Liver (tissue), 9 donors: ENCODE measurements around the gene DSCAML1. TPM values are rescaled to one million over a fixed set of nuclear protein-coding genes. Genes with fewer than 3 reads are reported as not detected.

Experiments used
- DNase-seq: peaks from one replicate; pipeline ENCODE4 v3.0.0-alpha.2; 2017; ENCODE audit warnings: low spot score
- H3K27ac ChIP-seq, 2 donors: one replicate each; pipeline ENCODE4 v1.7.0; 2013; ENCODE audit warnings: inconsistent platforms in 2 of 2, low read length in 2 of 2, control low read depth in 1 of 2, low read depth in 1 of 2, mild to moderate bottlenecking in 1 of 2
- H3K27me3 ChIP-seq, 4 donors: one replicate each; pipeline versions ENCODE4 v1.6.1 to v1.7.0; 2013; ENCODE audit warnings: low read length in 3 of 4, inconsistent platforms in 1 of 4, mild to moderate bottlenecking in 1 of 4, moderate library complexity in 1 of 4; ENCODE audit not compliant: control insufficient read depth in 4 of 4, insufficient read depth in 4 of 4
- H3K36me3 ChIP-seq, 4 donors: one replicate each; pipeline versions ENCODE4 v1.6.1 to v1.7.0; 2013; ENCODE audit warnings: low read length in 3 of 4, mild to moderate bottlenecking in 3 of 4, low read depth in 1 of 4, moderate library complexity in 1 of 4; ENCODE audit not compliant: control insufficient read depth in 4 of 4, insufficient read depth in 3 of 4
- H3K4me1 ChIP-seq, 4 donors: one replicate each; pipeline versions ENCODE4 v1.6.1 to v1.7.0; 2013; ENCODE audit warnings: low read length in 3 of 4, mild to moderate bottlenecking in 3 of 4, moderate library complexity in 1 of 4; ENCODE audit not compliant: control insufficient read depth in 4 of 4, insufficient read depth in 4 of 4
- H3K4me3 ChIP-seq, 3 donors: one replicate each; pipeline versions ENCODE4 v1.6.1 to v1.7.0; 2013; ENCODE audit warnings: low read length in 3 of 3, control low read depth in 1 of 3, low read depth in 1 of 3, mild to moderate bottlenecking in 1 of 3
- H3K9ac ChIP-seq, 2 donors: one replicate each; pipeline ENCODE4 v1.7.0; 2013; ENCODE audit warnings: low read length in 2 of 2, mild to moderate bottlenecking in 2 of 2, moderate library complexity in 2 of 2, control low read depth in 1 of 2, low read depth in 1 of 2
- H3K9me3 ChIP-seq, 4 donors: one replicate each; pipeline versions ENCODE4 v1.6.1 to v1.7.0; 2013; ENCODE audit warnings: low read length in 3 of 4; ENCODE audit not compliant: control insufficient read depth in 4 of 4
- ATF3 ChIP-seq: IDR thresholded peaks from 2 replicates; pipeline ENCODE4 v1.6.1; 2016; ENCODE audit warnings: antibody characterized with exemption
- EGR1 ChIP-seq, 2 donors: IDR thresholded peaks; 2 replicates each; pipeline ENCODE4 v1.6.1; 2016 to 2018; ENCODE audit warnings: antibody characterized with exemption in 2 of 2, low read depth in 2 of 2
- FOXA2 ChIP-seq: IDR thresholded peaks from 2 replicates; pipeline ENCODE4 v1.6.1; 2016; ENCODE audit warnings: antibody characterized with exemption
- GABPA ChIP-seq, 2 donors: IDR thresholded peaks in 1 of 2; conservative IDR thresholded peaks in 1 of 2; 2 replicates each; pipeline ENCODE4 v1.6.1; 2016; ENCODE audit warnings: antibody characterized with exemption in 2 of 2, mild to moderate bottlenecking in 1 of 2, moderate library complexity in 1 of 2
- HNF4A ChIP-seq, 2 donors: conservative IDR thresholded peaks; 2 replicates each; pipeline ENCODE4 v1.6.1; 2016; ENCODE audit warnings: antibody characterized with exemption in 2 of 2, mild to moderate bottlenecking in 2 of 2
- NR2F2 ChIP-seq: IDR thresholded peaks from 2 replicates; pipeline ENCODE4 v1.6.1; 2016; ENCODE audit warnings: antibody characterized with exemption
- REST ChIP-seq: IDR thresholded peaks from 2 replicates; pipeline ENCODE4 v1.6.1; 2016; ENCODE audit warnings: antibody characterized with exemption, mild to moderate bottlenecking
- RXRA ChIP-seq, 2 donors: IDR thresholded peaks; 2 replicates each; pipeline ENCODE4 v1.6.1; 2017 to 2018; ENCODE audit warnings: antibody characterized with exemption in 2 of 2, mild to moderate bottlenecking in 1 of 2
- TAF1 ChIP-seq: conservative IDR thresholded peaks from 2 replicates; pipeline ENCODE4 v1.6.1; 2016; ENCODE audit warnings: antibody characterized with exemption, mild to moderate bottlenecking
- YY1 ChIP-seq: IDR thresholded peaks from 2 replicates; pipeline ENCODE4 v1.6.1; 2016; ENCODE audit warnings: antibody characterized with exemption, mild to moderate bottlenecking
- ZBTB33 ChIP-seq: IDR thresholded peaks from 2 replicates; pipeline ENCODE4 v1.6.1; 2016; ENCODE audit warnings: antibody characterized with exemption
- WGBS: extraction: QIAGEN DNeasy Blood & Tissue Kit; methylation state at CpG from one replicate; pipeline ENCODE4 v1.1.7; 2013; 5-methylcytosine and 5-hydroxymethylcytosine counted together
- polyA plus RNA-seq, 2 donors: library from polyadenylated mRNA; stranded (reverse) in 1 of 2; unstranded in 1 of 2; fragments of 200-250 nt in 1 of 2; fragments of >200 nt in 1 of 2; fragmentation: Nextera tagmentation in 1 of 2; extraction: Ambion mirVana in 1 of 2; gene quantifications; one replicate each; pipeline versions ENCODE4 v1.2.1 to v1.2.3, GENCODE V29; 2013 to 2015
- total RNA-seq, 2 donors: library from RNA; depleted of rRNA; stranded (reverse); fragments of >200 nt; gene quantifications; one replicate each; pipeline ENCODE4 v1.2.3, GENCODE V29; 2014
- donor health status: healthy.
- donor health status: healthy.
- donor health status: healthy.
- donor health status: healthy.
- donor health status: healthy.

The DSCAML1 gene
- total and polyA plus RNA-seq, 4 donors: 0.07 to 0.42 (median 0.20) TPM

- peaks cover 0 to 7% (median 2%) of the 10 kb centered on the region in 4 donors for H3K4me1 ChIP-seq
Measured at GRCh38 chr11:117752721-117753237, 44.2 kb downstream of the DSCAML1 start.

GRCh38 chr11:117752071-117752470 is 44.9 kb downstream of the DSCAML1 start:
- peaks cover 0 to 3% (median 0%) of the 10 kb centered on the region in 4 donors for H3K27me3 ChIP-seq
- TF ChIP-seq HNF4A (conservative IDR thresholded peaks at IDR 0.05) (no peak), FOXA2 (no peak), RXRA (IDR thresholded peaks at IDR 0.05) (no peak), GABPA (IDR thresholded peaks at IDR 0.05 in 1 of 2, conservative IDR thresholded peaks at IDR 0.05 in 1 of 2) (no peak), TAF1 (no peak), NR2F2 (no peak), YY1 (no peak), ATF3 (no peak), REST (no peak), ZBTB33 (no peak)
- WGBS: 88% methylated on average over 2 of the region's 2 CpGs
- no peak overlapping the region for H3K27ac ChIP-seq
- H3K4me3 ChIP-seq: no peak overlapping the region
- H3K36me3 ChIP-seq: no peaks in the 10 kb centered on the region
- no peak for DNase-seq
- H3K9me3 ChIP-seq: no peaks in the 10 kb centered on the region
- no peak overlapping the region for H3K9ac ChIP-seq
- H3K4me1 ChIP-seq: peaks cover 0 to 7% (median 2%) of the 10 kb centered on the region in 4 donors

More at GRCh38 chr11:117752721-117753237, 44.2 kb downstream of the DSCAML1 start:
- DNase-seq: no peak
- peaks cover 0 to 3% (median 0%) of the 10 kb centered on the region in 4 donors for H3K27me3 ChIP-seq
- TF ChIP-seq EGR1 (IDR thresholded peaks at IDR 0.05; ENCODE audit: low read depth in 2 of 2): no peak
- TF ChIP-seq HNF4A (conservative IDR thresholded peaks at IDR 0.05): no peak
- no peak overlapping the region for H3K27ac ChIP-seq
- no peak overlapping the region for H3K4me3 ChIP-seq
- 91% methylated on average over 9 of the region's 9 CpGs for WGBS
- H3K9me3 ChIP-seq: no peaks in the 10 kb centered on the region
- H3K9ac ChIP-seq: no peak overlapping the region
- no peaks in the 10 kb centered on the region for H3K36me3 ChIP-seq
